GM12891 (cell line): Measurements from ENCODE around the gene CALU.
A peak's percentile ranks its signal among the peaks of the same experiment; 100 is the strongest.

ENCODE experiments used
- POLR2A ChIP-seq: IDR thresholded peaks from 2 replicates; pipeline ENCODE4 v1.6.1; 2011; ENCODE audit warnings: low read depth, low read length, control low read depth
- POLR2AphosphoS5 ChIP-seq: IDR thresholded peaks from 2 replicates; pipeline ENCODE4 v1.6.1; 2011; ENCODE audit warnings: low read depth, low read length, control low read depth
- TAF1 ChIP-seq: IDR thresholded peaks from 2 replicates; pipeline ENCODE4 v1.6.1; 2011; ENCODE audit warnings: low read depth, low read length, control low read depth

DNA sequence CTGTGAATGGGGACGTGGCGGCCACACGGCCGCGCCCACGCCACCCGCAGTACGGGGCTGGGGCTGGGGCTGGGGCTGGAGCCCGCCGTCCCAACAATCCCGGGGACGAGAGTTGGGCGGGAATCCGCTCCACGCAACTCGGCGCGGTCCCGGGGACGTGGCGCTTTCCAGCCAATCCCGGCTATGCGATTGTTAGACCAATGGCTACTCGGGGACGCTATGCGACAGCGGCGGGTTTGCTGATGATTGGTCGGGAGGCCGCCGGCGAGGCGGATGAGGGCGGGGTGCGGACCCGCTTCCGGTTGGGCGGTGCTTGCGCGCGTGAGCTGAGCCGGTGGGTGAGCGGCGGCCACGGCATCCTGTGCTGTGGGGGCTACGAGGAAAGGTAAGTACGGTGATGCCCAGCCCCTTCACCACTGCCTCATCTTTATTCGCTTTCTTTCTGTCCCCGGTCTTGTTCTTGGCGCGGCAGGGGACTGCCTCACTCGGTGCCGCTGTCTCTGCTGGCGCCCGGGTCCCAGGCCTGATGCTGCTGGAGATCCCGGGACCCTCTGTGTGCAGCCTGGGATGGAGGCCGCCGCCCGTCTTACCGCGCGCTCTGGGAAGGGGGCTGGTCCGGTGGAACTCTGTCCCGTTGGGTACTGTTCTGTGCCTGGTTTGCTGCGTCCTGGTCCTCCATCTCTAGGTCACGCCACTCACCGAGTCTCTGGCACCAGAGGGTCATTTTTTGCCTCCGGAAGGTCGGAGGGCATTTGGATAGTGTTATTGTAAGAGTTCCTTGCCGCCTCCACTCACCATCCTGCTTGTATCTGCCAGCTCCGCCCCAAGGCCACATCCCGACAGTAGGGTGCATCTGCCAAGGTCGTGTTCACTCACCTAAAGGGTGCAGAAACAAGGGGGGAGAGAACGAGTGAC lies at the start of gene CALU:
- TF ChIP-seq POLR2A: peak; percentile 85
- TF ChIP-seq TAF1: peak; percentile 51
- TF ChIP-seq POLR2AphosphoS5: peak; percentile 82
